ENCODE measurements around the gene TF. TPM values are rescaled to one million over a fixed set of nuclear protein-coding genes. Genes with fewer than 3 reads are reported as not detected.

The TF gene
- total and polyA plus RNA-seq, 2 of the 8 experiments (the other 6 are each of a cell fraction or from before 2014, with no cell fraction given), result 0.02 to 0.26 TPM

DNA sequence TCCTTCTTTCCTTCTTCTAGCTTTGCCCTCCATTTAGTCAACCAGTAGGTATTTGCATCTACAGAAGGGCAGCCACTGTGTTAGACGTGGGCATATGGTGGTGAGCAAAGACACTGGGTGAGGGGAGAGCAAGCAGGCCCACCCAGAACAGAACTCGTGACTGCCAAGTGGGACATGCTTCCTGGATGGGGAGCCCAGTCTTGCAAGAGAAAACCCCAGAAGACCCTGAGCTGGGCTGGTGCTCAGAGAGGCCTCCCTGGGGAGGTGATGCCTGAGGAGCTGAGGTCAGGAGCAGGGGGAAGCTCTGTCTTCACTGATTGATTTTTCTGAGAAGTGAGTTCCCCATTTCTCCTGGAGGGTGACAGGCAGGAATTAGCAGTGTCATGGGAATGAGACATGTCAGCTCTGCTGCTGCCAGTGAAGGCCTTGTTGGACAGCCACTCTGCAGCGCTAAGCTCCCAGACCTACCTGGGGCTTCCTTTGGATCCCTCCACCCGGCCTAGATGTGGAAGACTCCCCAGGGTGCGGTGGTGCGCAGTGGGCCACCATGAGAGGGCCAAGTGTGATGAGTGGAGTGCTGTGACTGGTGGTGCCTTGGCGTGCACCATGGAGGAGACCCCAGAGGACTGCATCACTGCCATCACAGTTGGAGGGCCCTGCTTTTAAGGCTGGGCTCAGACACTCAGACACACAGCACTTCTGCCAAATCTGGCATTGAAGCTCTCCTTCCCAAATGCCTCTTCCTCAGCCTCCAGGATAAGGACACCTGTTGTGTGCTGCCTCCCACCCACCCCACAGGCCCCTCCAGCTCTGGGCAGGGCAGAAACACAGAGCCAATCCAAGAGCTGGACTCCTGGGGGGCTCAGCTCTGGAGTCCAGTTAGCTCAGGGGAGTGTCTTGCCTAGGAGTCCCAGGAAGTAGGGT is 44.5 kb upstream of the TF start (continued):
- no peak for TF ChIP-seq JUND (IDR thresholded peaks at IDR 0.05; ENCODE audit: low read length)
- no peak for TF ChIP-seq SAP30 (IDR thresholded peaks at IDR 0.05; ENCODE audit: insufficient read depth, insufficient replicate concordance, low read length)
- TF ChIP-seq TEAD4 (IDR thresholded peaks at IDR 0.05; ENCODE audit: low read depth, low read length), result no peak
- TF ChIP-seq, protein P1, sequence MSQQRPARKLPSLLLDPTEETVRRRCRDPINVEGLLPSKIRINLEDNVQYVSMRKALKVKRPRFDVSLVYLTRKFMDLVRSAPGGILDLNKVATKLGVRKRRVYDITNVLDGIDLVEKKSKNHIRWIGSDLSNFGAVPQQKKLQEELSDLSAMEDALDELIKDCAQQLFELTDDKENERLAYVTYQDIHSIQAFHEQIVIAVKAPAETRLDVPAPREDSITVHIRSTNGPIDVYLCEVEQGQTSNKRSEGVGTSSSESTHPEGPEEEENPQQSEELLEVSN (IDR thresholded peaks at IDR 0.05), result no peak
- TF ChIP-seq, protein P2, sequence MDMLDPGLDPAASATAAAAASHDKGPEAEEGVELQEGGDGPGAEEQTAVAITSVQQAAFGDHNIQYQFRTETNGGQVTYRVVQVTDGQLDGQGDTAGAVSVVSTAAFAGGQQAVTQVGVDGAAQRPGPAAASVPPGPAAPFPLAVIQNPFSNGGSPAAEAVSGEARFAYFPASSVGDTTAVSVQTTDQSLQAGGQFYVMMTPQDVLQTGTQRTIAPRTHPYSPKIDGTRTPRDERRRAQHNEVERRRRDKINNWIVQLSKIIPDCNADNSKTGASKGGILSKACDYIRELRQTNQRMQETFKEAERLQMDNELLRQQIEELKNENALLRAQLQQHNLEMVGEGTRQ (IDR thresholded peaks at IDR 0.05; ENCODE audit: low read length), result no peak
- no peak for TF ChIP-seq GTF2F1 (IDR thresholded peaks at IDR 0.05; ENCODE audit: borderline replicate concordance, low read depth, low read length)
- TF ChIP-seq HDAC6 (IDR thresholded peaks at IDR 0.05; ENCODE audit: low read depth, low read length), result no peak
- no peak for TF ChIP-seq RNF2 (IDR thresholded peaks at IDR 0.05; ENCODE audit: borderline replicate concordance, low read depth, low read length, missing control alignments, poor library complexity, severe bottlenecking)
- no peak for TF ChIP-seq POLR2A (IDR thresholded peaks at IDR 0.05; ENCODE audit: control extremely low read depth in 1 of 2, low read depth in 2 of 2, low read length in 2 of 2)
